Hepatocyte (in vitro differentiated cells): Measurements from ENCODE around the gene ZNF541. TPM values are rescaled to one million over a fixed set of nuclear protein-coding genes. Genes with fewer than 3 reads are reported as not detected.

Source experiments
- DNase-seq: peaks from one replicate; pipeline ENCODE4 v3.0.0-alpha.2; 2016; ENCODE audit warnings: low spot score
- H2AFZ ChIP-seq: fragments of 200-600 bp; sonication (generic); 2 replicates; pipeline ENCODE4 v1.6.0; 2016; ENCODE audit warnings: antibody characterized with exemption, mild to moderate bottlenecking
- H3K27ac ChIP-seq: fragments of 200-600 bp; sonication (generic); 2 replicates; pipeline ENCODE4 v1.5.1; 2016; ENCODE audit warnings: mild to moderate bottlenecking
- H3K27me3 ChIP-seq: fragments of 200-600 bp; sonication (generic); 2 replicates; pipeline ENCODE4 v1.6.1; 2016
- H3K36me3 ChIP-seq: fragments of 200-600 bp; sonication (generic); replicated peaks from 2 replicates; pipeline ENCODE4 v1.5.1; 2016; ENCODE audit warnings: low read depth; ENCODE audit not compliant: insufficient read depth
- H3K4me1 ChIP-seq: fragments of 200-600 bp; sonication (generic); 2 replicates; pipeline ENCODE4 v1.5.1; 2016; ENCODE audit warnings: mild to moderate bottlenecking, moderate library complexity; ENCODE audit not compliant: insufficient read depth
- H3K4me2 ChIP-seq: fragments of 200-600 bp; sonication (generic); 2 replicates; pipeline ENCODE4 v1.6.0; 2016
- H3K4me3 ChIP-seq: fragments of 200-600 bp; sonication (generic); 2 replicates; pipeline ENCODE4 v1.5.1; 2016; ENCODE audit warnings: mild to moderate bottlenecking
- H3K79me2 ChIP-seq: fragments of 200-600 bp; sonication (generic); 2 replicates; pipeline ENCODE4 v1.6.0; 2017; ENCODE audit warnings: mild to moderate bottlenecking
- H3K9me2 ChIP-seq: fragments of 200-600 bp; sonication (generic); replicated peaks from 2 replicates; pipeline ENCODE4 v1.6.0; 2017; ENCODE audit warnings: mild to moderate bottlenecking; ENCODE audit not compliant: insufficient read depth
- H3K9me3 ChIP-seq: fragments of 200-600 bp; sonication (generic); 2 replicates; pipeline ENCODE4 v1.5.1; 2016; ENCODE audit warnings: low read depth, mild to moderate bottlenecking
- H4K20me1 ChIP-seq: fragments of 200-600 bp; sonication (generic); 2 replicates; pipeline ENCODE4 v1.6.0; 2016; ENCODE audit warnings: mild to moderate bottlenecking; ENCODE audit not compliant: insufficient read depth, poor library complexity, severe bottlenecking
- CTCF ChIP-seq: fragments of 200-600 bp; sonication (generic); IDR thresholded peaks from 2 replicates; pipeline ENCODE4 v1.5.1; 2016; ENCODE audit warnings: antibody characterized with exemption, mild to moderate bottlenecking; ENCODE audit not compliant: poor library complexity
- EZH2 ChIP-seq: fragments of 200-600 bp; sonication (generic); IDR thresholded peaks from 2 replicates; pipeline ENCODE4 v1.6.1; 2016; ENCODE audit warnings: antibody characterized with exemption, mild to moderate bottlenecking, borderline replicate concordance
- EZH2phosphoT487 ChIP-seq: fragments of 200-600 bp; sonication (generic); IDR thresholded peaks from one replicate; pipeline ENCODE4 v1.6.1; 2018; ENCODE audit warnings: antibody characterized with exemption, mild to moderate bottlenecking, low read depth, moderate library complexity; ENCODE audit not compliant: unreplicated experiment, severe bottlenecking
- WGBS: methylation state at CpG from one replicate; pipeline ENCODE4 v1.1.6; 2016; ENCODE audit warnings: low lambda C conversion rate; ENCODE audit errors: missing lambda C conversion rate; 5-methylcytosine and 5-hydroxymethylcytosine counted together
- polyA plus RNA-seq: library from polyadenylated mRNA; unstranded; fragments of >200 nt; fragmentation: Nextera tagmentation; extraction: Ambion mirVana; gene quantifications from 2 replicates; pipeline ENCODE4 v1.2.1, GENCODE V29; 2016
- total RNA-seq: library from RNA; depleted of rRNA; stranded (reverse); fragments of >200 nt; gene quantifications from 2 replicates; pipeline ENCODE4 v1.2.3, GENCODE V29; 2014

Gene ZNF541
- total and polyA plus RNA-seq, 2 experiments from 2014 or later = 0.05 to 0.43 TPM

DNA sequence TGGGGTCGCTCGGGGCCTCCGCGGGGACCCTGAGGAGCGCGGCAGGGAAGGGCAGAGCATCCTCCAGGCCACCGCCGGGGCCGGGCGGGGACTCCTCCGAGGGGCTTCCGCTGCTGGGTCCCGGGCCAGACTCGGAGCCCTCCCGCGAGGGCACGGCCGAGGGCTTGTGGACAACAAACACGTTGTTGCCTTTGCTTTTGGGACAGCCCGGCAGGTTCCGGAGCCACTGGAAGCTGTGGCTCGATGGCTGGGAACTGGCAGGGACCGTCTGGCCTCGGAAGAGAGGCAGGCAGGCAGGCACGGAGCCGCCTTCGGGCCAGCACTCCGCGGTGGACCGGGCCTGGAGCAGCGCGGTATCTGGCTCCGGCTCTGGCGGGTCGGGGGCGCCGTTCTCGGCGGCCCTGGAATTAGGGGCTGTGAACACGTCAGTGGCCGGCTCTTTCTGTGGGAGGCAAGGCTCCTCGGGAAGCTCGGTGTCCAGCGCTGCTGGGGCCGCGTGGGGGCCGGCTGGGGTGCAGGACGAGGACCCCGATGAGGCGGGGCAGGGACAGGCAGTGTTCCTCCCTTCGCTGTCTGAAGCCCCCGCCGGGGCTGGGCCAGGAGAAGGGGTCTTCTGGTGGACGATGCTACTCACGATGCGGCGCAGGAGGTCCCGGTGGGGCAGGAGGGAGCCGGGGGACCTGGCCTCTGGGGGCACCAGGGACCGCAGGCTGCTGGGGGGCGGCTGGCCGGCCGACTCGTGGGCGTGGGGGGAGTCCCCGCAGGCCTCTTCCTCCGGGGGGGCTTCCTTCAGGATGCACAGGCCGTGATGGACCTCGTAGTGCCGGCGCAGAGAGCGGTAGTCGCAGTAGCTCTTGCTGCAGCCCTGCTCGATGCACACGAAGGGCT is 27.6 kb downstream of the ZNF541 start:
- H4K20me1 ChIP-seq = no peaks in the 10 kb centered on the region
- H3K4me3 ChIP-seq = no peak overlapping the region
- no peak overlapping the region for H3K27ac ChIP-seq
- H3K4me2 ChIP-seq = no peak overlapping the region
- WGBS = 93% methylated on average over 50 of the region's 75 CpGs
- no peaks in the 10 kb centered on the region for H3K36me3 ChIP-seq
- no peak overlapping the region for H2AFZ ChIP-seq
- no peaks in the 10 kb centered on the region for H3K9me2 ChIP-seq
- DNase-seq = no peak
- no peaks in the 10 kb centered on the region for H3K4me1 ChIP-seq
- TF ChIP-seq EZH2phosphoT487 (no peak), EZH2 (no peak), CTCF (no peak)
- no peaks in the 10 kb centered on the region for H3K27me3 ChIP-seq
- H3K9me3 ChIP-seq = no peaks in the 10 kb centered on the region
- no peaks in the 10 kb centered on the region for H3K79me2 ChIP-seq

- Histone ChIP-seq H4K20me1 (no peaks in the 10 kb centered on the region), H3K4me1 (no peaks in the 10 kb centered on the region), H3K9me2 (no peaks in the 10 kb centered on the region), H3K27ac (no peak overlapping the region), H3K27me3 (no peaks in the 10 kb centered on the region), H3K79me2 (no peaks in the 10 kb centered on the region), H2AFZ (no peak overlapping the region), H3K4me3 (no peak overlapping the region), H3K4me2 (no peak overlapping the region), H3K9me3 (no peaks in the 10 kb centered on the region), H3K36me3 (no peaks in the 10 kb centered on the region)
- WGBS = 95% methylated on average over 17 of the region's 22 CpGs
- DNase-seq = no peak
- TF ChIP-seq CTCF = no peak
- no peak for TF ChIP-seq EZH2phosphoT487
- no peak for TF ChIP-seq EZH2
These were observed 28.5 kb downstream of the ZNF541 start for GRCh38 chr19:47544476-47544875.

DNA sequence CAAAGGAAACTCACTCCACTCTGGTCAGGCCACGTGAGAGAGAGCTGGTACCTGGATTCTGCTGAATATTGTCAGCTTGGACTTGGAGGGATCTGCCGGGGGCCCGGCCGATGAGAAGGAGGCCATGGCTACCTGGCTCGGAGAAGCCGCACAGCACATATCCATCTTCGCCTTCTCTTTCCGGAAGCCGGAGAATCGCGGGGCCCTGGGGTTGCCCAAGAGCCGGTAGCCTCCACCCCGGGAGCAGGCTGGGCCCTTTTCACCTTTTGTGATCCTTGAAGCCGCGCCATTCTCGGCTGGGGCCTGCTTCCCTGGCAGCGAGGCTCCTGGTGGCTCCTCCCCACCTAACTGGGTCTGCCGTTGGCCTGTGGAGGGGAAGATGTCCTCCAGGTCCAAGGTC is 28.9 kb downstream of the ZNF541 start:
- Histone ChIP-seq H3K4me3 (no peak overlapping the region), H3K27me3 (no peaks in the 10 kb centered on the region), H4K20me1 (no peaks in the 10 kb centered on the region), H3K79me2 (no peaks in the 10 kb centered on the region), H3K27ac (no peak overlapping the region), H3K4me1 (no peaks in the 10 kb centered on the region), H2AFZ (no peak overlapping the region), H3K4me2 (no peak overlapping the region), H3K36me3 (no peaks in the 10 kb centered on the region), H3K9me3 (no peaks in the 10 kb centered on the region), H3K9me2 (no peaks in the 10 kb centered on the region)
- no peak for DNase-seq
- no peak for TF ChIP-seq CTCF
- TF ChIP-seq EZH2phosphoT487 = no peak
- 93% methylated on average over 18 of the region's 18 CpGs for WGBS
